GM21723 (cell line): ENCODE measurements around the gene PLEKHA6.

Experiments used
- ATAC-seq: cut with Tn5 transposase; IDR thresholded peaks from one replicate; pipeline ENCODE4 v1.9.1; 2021; ENCODE audit warnings: mild to moderate bottlenecking, moderate library complexity; ENCODE audit not compliant: unreplicated experiment

PLEKHA6 gene

GRCh38 chr1:204356997-204357396 lies 2.7 kb downstream of the PLEKHA6 start:
- ATAC-seq: no peak

GRCh38 chr1:204355913-204356312 lies 3.8 kb downstream of the PLEKHA6 start:
- ATAC-seq: no peak

GRCh38 chr1:204354579-204354978 lies 5.2 kb downstream of the PLEKHA6 start:
- no peak for ATAC-seq

GRCh38 chr1:204353213-204353910 lies 6.4 kb downstream of the PLEKHA6 start:
- ATAC-seq: no peak

DNA sequence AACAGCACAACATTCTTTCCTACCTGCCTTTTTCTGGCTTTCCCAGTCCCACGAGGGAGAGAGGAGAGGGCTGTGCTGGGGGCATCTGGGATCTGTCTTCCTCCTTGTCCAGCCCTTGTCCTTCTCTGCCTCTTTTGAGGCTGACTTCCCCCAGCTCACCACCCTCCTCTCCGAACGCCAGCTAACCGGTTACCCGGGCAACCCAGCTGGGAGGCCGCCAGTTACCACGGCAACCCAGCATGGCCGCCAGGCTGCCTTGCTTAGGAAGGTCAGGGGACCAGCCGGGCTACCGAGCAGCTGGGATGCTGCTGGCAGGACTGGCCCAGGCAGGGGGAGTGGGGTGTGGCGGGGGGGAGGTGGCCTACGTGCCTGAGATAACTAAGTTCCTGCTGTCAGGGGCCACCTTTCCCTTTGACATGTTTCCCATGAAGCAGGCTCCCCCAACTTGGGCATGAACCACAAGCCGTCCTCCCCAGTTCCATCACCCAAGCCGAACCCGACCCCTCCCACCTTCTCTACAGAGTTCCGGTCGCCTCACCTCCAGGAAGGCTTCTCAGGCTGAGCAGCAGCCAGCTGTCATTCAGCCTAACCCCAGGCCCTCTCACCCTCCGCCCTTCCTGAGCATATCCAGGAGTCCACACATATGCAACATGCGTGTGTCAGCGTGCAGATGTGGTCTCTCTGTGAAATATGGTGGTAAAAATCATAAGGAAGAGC lies 8.7 kb downstream of the PLEKHA6 start:
- ATAC-seq: no peak

GRCh38 chr1:204350312-204350711 lies 9.4 kb downstream of the PLEKHA6 start:
- ATAC-seq: no peak

- ATAC-seq: no peak
Measured at GRCh38 chr1:204349602-204350001, 10.1 kb downstream of the PLEKHA6 start.

GRCh38 chr1:204348722-204349121 lies 11.0 kb downstream of the PLEKHA6 start:
- no peak for ATAC-seq

DNA sequence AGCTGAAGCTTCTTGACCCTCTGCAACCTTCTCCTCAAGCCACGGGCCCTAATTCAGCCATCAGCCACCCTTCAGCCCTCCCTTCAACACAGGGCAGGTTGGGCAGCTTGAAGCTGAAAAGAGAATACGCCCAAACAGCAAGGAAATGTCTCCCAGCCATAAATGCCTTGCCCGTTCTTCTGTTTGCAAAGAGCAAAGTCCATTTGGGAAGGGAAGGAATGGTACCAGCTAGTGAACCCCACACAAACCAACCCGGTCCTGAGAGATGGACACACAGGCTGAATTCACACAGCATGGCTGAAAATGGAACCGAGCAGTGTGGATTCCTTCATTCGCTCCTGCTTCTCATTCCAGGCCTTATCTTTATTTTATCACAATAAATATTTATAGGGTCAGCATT lies 11.5 kb downstream of the PLEKHA6 start:
- no peak for ATAC-seq

- no peak for ATAC-seq
Measured at GRCh38 chr1:204345941-204346645, 13.6 kb downstream of the PLEKHA6 start.

DNA sequence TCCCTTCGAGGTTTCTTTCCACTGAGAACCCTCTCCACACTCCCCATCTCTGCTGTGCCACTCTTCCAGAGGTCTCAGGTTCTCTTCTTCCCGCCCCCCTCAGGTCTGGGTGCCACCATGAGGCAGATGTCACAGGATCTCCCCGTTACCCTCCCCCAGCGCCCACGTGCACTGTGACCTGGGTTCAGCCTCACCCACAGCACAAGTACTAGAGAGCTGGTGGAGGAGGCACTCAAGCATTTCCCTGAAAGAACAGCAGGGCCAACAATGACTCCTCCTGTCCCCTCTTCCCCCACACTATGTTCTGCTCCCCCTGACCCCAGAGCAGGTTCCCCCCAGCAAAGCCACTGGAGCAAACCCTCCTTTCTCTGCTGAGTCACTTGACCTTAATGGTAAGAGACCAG lies 14.3 kb downstream of the PLEKHA6 start:
- no peak for ATAC-seq

DNA sequence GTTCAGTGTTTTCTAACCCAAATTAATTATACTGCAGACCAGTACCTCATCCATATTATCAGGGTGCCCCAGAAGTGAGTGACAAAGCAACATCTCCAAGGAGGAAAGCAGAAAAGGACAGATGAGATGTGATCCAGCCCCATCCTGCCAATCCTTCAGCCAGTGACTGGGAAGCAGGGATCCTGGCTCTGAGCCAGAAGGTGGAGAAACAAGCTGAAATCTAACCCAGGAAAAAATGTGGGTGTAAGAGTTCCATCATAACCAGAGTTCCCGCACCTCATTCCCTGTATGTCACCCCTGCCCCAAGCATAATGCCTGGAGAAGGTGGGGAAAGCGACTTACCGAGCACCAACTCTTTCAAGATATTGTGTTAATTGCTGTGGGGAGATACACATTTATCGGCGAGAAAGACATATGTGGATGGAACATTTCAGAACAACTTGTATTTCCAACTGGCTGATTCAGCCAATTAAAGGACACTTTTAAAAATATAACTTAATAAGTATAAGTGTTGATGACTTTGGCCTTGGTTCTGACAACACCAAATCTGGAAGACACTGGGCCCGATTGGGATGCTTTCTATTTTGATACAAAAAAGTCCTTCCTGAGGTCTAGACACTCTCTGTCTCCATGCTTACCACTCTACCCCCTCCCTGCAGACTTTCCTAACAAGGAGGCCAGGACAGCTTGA lies 14.9 kb downstream of the PLEKHA6 start:
- no peak for ATAC-seq

DNA sequence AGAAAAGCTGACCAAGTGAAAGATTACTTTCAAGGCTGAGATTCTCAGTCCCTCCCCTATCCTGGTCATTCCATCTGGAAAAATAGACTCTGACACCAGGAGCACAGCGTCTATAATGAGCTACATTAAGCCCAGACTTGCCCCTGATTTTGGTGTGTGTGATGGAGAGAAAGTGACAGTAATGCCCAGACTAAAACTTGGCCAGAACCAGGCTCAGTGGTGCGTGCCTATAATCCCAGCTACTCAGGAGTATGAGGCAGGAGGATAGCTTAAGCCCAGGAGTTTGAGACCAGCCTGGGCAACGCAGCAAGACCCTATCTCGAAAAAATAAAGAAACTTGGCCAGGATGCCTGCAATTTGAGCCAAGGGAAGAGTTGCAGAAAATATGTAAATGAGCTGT lies 15.9 kb downstream of the PLEKHA6 start:
- ATAC-seq: no peak

GRCh38 chr1:204343247-204343646 lies 16.5 kb downstream of the PLEKHA6 start:
- no peak for ATAC-seq

- ATAC-seq: no peak
Measured at GRCh38 chr1:204342310-204342709, 17.4 kb downstream of the PLEKHA6 start.

- ATAC-seq: no peak
Measured at GRCh38 chr1:204341380-204341779, 18.3 kb downstream of the PLEKHA6 start.

GRCh38 chr1:204340081-204340889 lies 19.4 kb downstream of the PLEKHA6 start:
- no peak for ATAC-seq

DNA sequence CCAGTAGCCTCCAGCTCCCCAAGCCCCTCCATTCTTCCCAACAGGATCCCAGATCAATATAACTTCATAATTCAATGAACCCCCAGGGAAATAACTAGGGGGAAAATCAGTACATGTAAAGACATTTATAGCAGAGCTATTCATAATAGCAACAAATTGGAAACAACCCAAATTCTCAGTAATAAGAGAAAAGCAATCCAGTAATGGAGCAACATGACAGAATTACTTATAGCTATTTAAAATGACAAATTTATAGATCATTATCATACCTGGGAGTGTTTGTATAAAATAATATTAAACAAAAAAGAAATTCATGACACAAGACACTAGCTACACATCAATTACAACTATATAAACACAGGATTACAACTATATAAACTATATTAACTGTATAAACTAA lies 20.2 kb downstream of the PLEKHA6 start:
- ATAC-seq: no peak

DNA sequence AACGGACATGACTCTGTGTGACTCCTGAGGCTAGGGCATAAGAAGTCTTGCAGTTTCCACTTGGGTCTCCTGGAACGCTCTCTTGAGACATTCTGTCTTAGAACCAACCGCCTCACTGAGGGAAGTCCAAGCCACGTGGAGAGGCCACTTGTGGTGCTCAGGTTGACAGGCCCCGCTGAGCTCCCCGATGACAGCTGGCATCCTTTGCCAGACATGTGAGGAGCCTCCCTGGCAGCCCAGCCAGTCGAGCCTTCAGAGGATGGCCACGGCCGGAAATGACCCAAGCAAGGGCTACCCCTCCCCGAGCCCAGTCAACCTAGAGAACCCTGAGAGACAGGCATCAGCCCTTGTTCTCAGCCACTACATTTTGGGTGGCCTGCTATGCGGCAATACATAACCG lies 20.7 kb downstream of the PLEKHA6 start:
- no peak for ATAC-seq

GRCh38 chr1:204338360-204338759 lies 21.4 kb downstream of the PLEKHA6 start:
- no peak for ATAC-seq

GRCh38 chr1:204337583-204337982 lies 22.1 kb downstream of the PLEKHA6 start:
- no peak for ATAC-seq
